ENCODE data around the gene MEIKIN. TPM values are rescaled to one million over a fixed set of nuclear protein-coding genes. Genes with fewer than 3 reads are reported as not detected.

The MEIKIN gene
- total RNA-seq, 1 experiment from 2014 or later: not detected

GRCh38 chr5:131942016-131942415 lies 3.4 kb downstream of the MEIKIN start:
- no peaks in the 10 kb centered on the region for H3F3A ChIP-seq (ENCODE audit: insufficient read depth, low read depth)
- H3K79me2 ChIP-seq (ENCODE audit: low read depth): no peaks in the 10 kb centered on the region
- no peaks in the 10 kb centered on the region for H3K9me2 ChIP-seq (ENCODE audit: insufficient read depth)
- no peak for DNase-seq
- ChIA-PET POLR2A (ENCODE audit: unreplicated experiment) (no interaction called here), CTCF (no interaction called here)
- no peak overlapping the region for H3K4me3 ChIP-seq
- no peaks in the 10 kb centered on the region for H3K9me3 ChIP-seq (ENCODE audit: insufficient read depth, low read depth)
- no peaks in the 10 kb centered on the region for H4K20me1 ChIP-seq (ENCODE audit: insufficient read depth)
- intact Hi-C loops (cut with micrococcal nuclease; ENCODE audit: unreplicated experiment): no loop called here
- H3K4me2 ChIP-seq: no peak overlapping the region
- H3K4me1 ChIP-seq (replicated peaks; ENCODE audit: insufficient read depth): no peaks in the 10 kb centered on the region
- no peaks in the 10 kb centered on the region for H3K27me3 ChIP-seq (ENCODE audit: insufficient read depth, low read depth)
- BruUV-seq (replicated peaks): no TSS peak
- no peak overlapping the region for H2AFZ ChIP-seq
- H3K36me3 ChIP-seq (ENCODE audit: low read depth): no peaks in the 10 kb centered on the region
- no peak overlapping the region for H3K27ac ChIP-seq
- TF ChIP-seq CTCF (conservative IDR thresholded peaks at IDR 0.05) (no peak), EZH2 (IDR thresholded peaks at IDR 0.05; ENCODE audit: low read depth) (no peak)

- TF ChIP-seq EZH2 (IDR thresholded peaks at IDR 0.05; ENCODE audit: low read depth) (no peak), CTCF (conservative IDR thresholded peaks at IDR 0.05) (no peak)
- BruUV-seq (replicated peaks): no TSS peak
Measured at GRCh38 chr5:131939690-131940345, 5.6 kb downstream of the MEIKIN start.

GRCh38 chr5:131932235-131932634 lies 13.2 kb downstream of the MEIKIN start:
- intact Hi-C loops (cut with micrococcal nuclease; ENCODE audit: unreplicated experiment): no loop called here
- Histone ChIP-seq H3K9me2 (ENCODE audit: insufficient read depth) (no peaks in the 10 kb centered on the region), H2AFZ (no peak overlapping the region), H3K4me1 (replicated peaks; ENCODE audit: insufficient read depth) (no peaks in the 10 kb centered on the region), H3K9me3 (ENCODE audit: insufficient read depth, low read depth) (no peaks in the 10 kb centered on the region), H3F3A (ENCODE audit: insufficient read depth, low read depth) (no peaks in the 10 kb centered on the region), H3K27me3 (ENCODE audit: insufficient read depth, low read depth) (peaks cover 5% of the 10 kb centered on the region; the same call in 1 of the 2 replicates), H3K27ac (no peak overlapping the region), H3K79me2 (ENCODE audit: low read depth) (no peaks in the 10 kb centered on the region), H3K4me3 (no peak overlapping the region), H3K4me2 (no peak overlapping the region), H3K36me3 (ENCODE audit: low read depth) (no peaks in the 10 kb centered on the region), H4K20me1 (ENCODE audit: insufficient read depth) (no peaks in the 10 kb centered on the region)
- ChIA-PET CTCF (no interaction called here), POLR2A (ENCODE audit: unreplicated experiment) (no interaction called here)
- BruUV-seq (replicated peaks): no TSS peak
- no peak for DNase-seq
- TF ChIP-seq CTCF (conservative IDR thresholded peaks at IDR 0.05) (no peak), EZH2 (IDR thresholded peaks at IDR 0.05; ENCODE audit: low read depth) (no peak)

More at GRCh38 chr5:131939690-131940345, 5.6 kb downstream of the MEIKIN start:
- H3K36me3 ChIP-seq (ENCODE audit: low read depth): no peaks in the 10 kb centered on the region
- no peaks in the 10 kb centered on the region for H3K9me3 ChIP-seq (ENCODE audit: insufficient read depth, low read depth)
- CTCF ChIA-PET: no interaction called here
- H3K27me3 ChIP-seq (ENCODE audit: insufficient read depth, low read depth): no peaks in the 10 kb centered on the region
- no peak overlapping the region for H2AFZ ChIP-seq
- DNase-seq: no peak
- H3K9me2 ChIP-seq (ENCODE audit: insufficient read depth): no peaks in the 10 kb centered on the region
- intact Hi-C loops (cut with micrococcal nuclease; ENCODE audit: unreplicated experiment): no loop called here
- H3K79me2 ChIP-seq (ENCODE audit: low read depth): no peaks in the 10 kb centered on the region
- H3K4me2 ChIP-seq: no peak overlapping the region
- no peaks in the 10 kb centered on the region for H3F3A ChIP-seq (ENCODE audit: insufficient read depth, low read depth)
- POLR2A ChIA-PET (ENCODE audit: unreplicated experiment): no interaction called here
- H3K27ac ChIP-seq: no peak overlapping the region
- no peaks in the 10 kb centered on the region for H3K4me1 ChIP-seq (replicated peaks; ENCODE audit: insufficient read depth)
- H3K4me3 ChIP-seq: no peak overlapping the region
- H4K20me1 ChIP-seq (ENCODE audit: insufficient read depth): no peaks in the 10 kb centered on the region

Data from PC-9 (cell line).